GM23338 (cell line): Measurements from ENCODE around the gene NPAP1. TPM values are rescaled to one million over a fixed set of nuclear protein-coding genes. Genes with fewer than 3 reads are reported as not detected.
"Not testable (repeated sequence)": the region's sequence is repeated elsewhere in the genome, so short reads cannot be mapped to it uniquely, and the experiment has no call there.

ENCODE experiments used
- ATAC-seq: fragments of 200-7000 bp; cut with Tn5 transposase; 3 replicates; pipeline ENCODE4 v1.9.1; 2020
- DNase-seq: peaks from one replicate; pipeline ENCODE4 v3.0.0-alpha.2; 2015; ENCODE audit warnings: low spot score
- H2AFZ ChIP-seq: fragments of 200-600 bp; sonication (generic); 2 replicates; pipeline ENCODE4 v1.8.0; 2016; ENCODE audit warnings: antibody characterized with exemption, mild to moderate bottlenecking, moderate library complexity
- H3F3A ChIP-seq: fragments of 200-600 bp; sonication (generic); replicated peaks from 2 replicates; pipeline ENCODE4 v1.8.0; 2017; ENCODE audit warnings: antibody characterized with exemption, mixed run types, low read depth
- H3K27ac ChIP-seq: fragments of 200-600 bp; sonication (generic); 2 replicates; pipeline ENCODE4 v1.6.1; 2016; ENCODE audit warnings: low read depth
- H3K27me3 ChIP-seq: fragments of 200-600 bp; sonication (generic); 2 replicates; pipeline ENCODE4 v1.8.0; 2016; ENCODE audit warnings: mild to moderate bottlenecking, mixed run types, moderate library complexity; ENCODE audit not compliant: insufficient read depth
- H3K36me3 ChIP-seq: fragments of 200-600 bp; sonication (generic); 2 replicates; pipeline ENCODE4 v1.8.0; 2016; ENCODE audit warnings: mild to moderate bottlenecking; ENCODE audit not compliant: insufficient read depth
- H3K4me1 ChIP-seq: fragments of 200-600 bp; sonication (generic); 2 replicates; pipeline ENCODE4 v1.8.0; 2016; ENCODE audit warnings: mild to moderate bottlenecking, moderate library complexity; ENCODE audit not compliant: insufficient read depth
- H3K4me2 ChIP-seq: fragments of 200-600 bp; sonication (generic); 2 replicates; pipeline ENCODE4 v1.7.1; 2017; ENCODE audit warnings: mixed run types
- H3K4me3 ChIP-seq: fragments of 200-600 bp; sonication (generic); 2 replicates; pipeline ENCODE4 v1.6.1; 2016; ENCODE audit warnings: mixed run types
- H3K79me2 ChIP-seq: fragments of 200-600 bp; sonication (generic); replicated peaks from 2 replicates; pipeline ENCODE4 v1.8.0; 2017; ENCODE audit warnings: mild to moderate bottlenecking; ENCODE audit not compliant: insufficient read depth
- H3K9me2 ChIP-seq: fragments of 200-600 bp; sonication (generic); 2 replicates; pipeline ENCODE4 v1.8.0; 2017; ENCODE audit not compliant: insufficient read depth
- H4K20me1 ChIP-seq: fragments of 200-600 bp; sonication (generic); replicated peaks from 2 replicates; pipeline ENCODE4 v1.8.0; 2017; ENCODE audit warnings: mild to moderate bottlenecking; ENCODE audit not compliant: insufficient read depth
- H3K27ac Mint-ChIP-seq: 2 replicates; pipeline ENCODE4 v1.8.0; 2020; ENCODE audit warnings: inconsistent platforms, mild to moderate bottlenecking, moderate library complexity, mixed read lengths
- H3K27me3 Mint-ChIP-seq: 3 replicates; pipeline ENCODE4 v1.8.0; 2022; ENCODE audit warnings: low read depth, mild to moderate bottlenecking, moderate library complexity, mixed read lengths, inconsistent platforms; ENCODE audit not compliant: insufficient read depth, poor library complexity
- H3K36me3 Mint-ChIP-seq: 3 replicates; pipeline ENCODE4 v1.8.0; 2021; ENCODE audit warnings: low read depth, mild to moderate bottlenecking, inconsistent platforms, moderate library complexity, mixed read lengths
- H3K4me1 Mint-ChIP-seq: 3 replicates; pipeline ENCODE4 v1.8.0; 2020; ENCODE audit warnings: mild to moderate bottlenecking, inconsistent platforms, mixed read lengths
- H3K4me3 Mint-ChIP-seq: 3 replicates; pipeline ENCODE4 v1.8.0; 2021; ENCODE audit warnings: moderate library complexity, mild to moderate bottlenecking, inconsistent platforms, mixed read lengths
- H3K9me3 Mint-ChIP-seq: 3 replicates; pipeline ENCODE4 v1.8.0; 2020; ENCODE audit warnings: moderate library complexity, mild to moderate bottlenecking, inconsistent platforms, mixed read lengths
- CREB1 ChIP-seq: fragments of 250-450 bp; sonication (Bioruptor Pico); IDR thresholded peaks from 2 replicates; pipeline ENCODE4 v1.5.0; 2020; ENCODE audit warnings: low read depth, mild to moderate bottlenecking, moderate library complexity
- CTCF ChIP-seq, 2 experiments: fragments of 200-600 bp in 1 of 2; sonication (generic) in 1 of 2; conservative IDR thresholded peaks; 2 replicates each; pipeline versions ENCODE4 v1.5.1 to v1.6.1; 2016 to 2017; ENCODE audit warnings: antibody characterized with exemption in 2 of 2, low read depth in 2 of 2, mild to moderate bottlenecking in 2 of 2, moderate library complexity in 1 of 2
- EZH2 ChIP-seq: fragments of 200-600 bp; sonication (generic); IDR thresholded peaks from one replicate; pipeline ENCODE4 v1.8.0; 2017; ENCODE audit warnings: antibody characterized with exemption, mild to moderate bottlenecking, low read depth; ENCODE audit not compliant: unreplicated experiment
- EZH2phosphoT487 ChIP-seq: fragments of 200-600 bp; sonication (generic); IDR thresholded peaks from one replicate; pipeline ENCODE4 v1.8.1; 2018; ENCODE audit warnings: antibody characterized with exemption; ENCODE audit not compliant: unreplicated experiment
- NANOG ChIP-seq: IDR thresholded peaks from 2 replicates; pipeline ENCODE4 v1.6.1; 2016; ENCODE audit warnings: antibody characterized with exemption, borderline replicate concordance
- POLR2AphosphoS5 ChIP-seq: IDR thresholded peaks from 2 replicates; pipeline ENCODE4 v1.6.1; 2016; ENCODE audit warnings: antibody characterized with exemption, low read depth
- REST ChIP-seq: IDR thresholded peaks from one replicate; pipeline ENCODE4 v1.6.1; 2018; ENCODE audit warnings: antibody characterized with exemption; ENCODE audit not compliant: unreplicated experiment
- STAT1 ChIP-seq: IDR thresholded peaks from one replicate; pipeline ENCODE4 v1.6.1; 2016; ENCODE audit warnings: antibody characterized with exemption; ENCODE audit not compliant: unreplicated experiment
- ZNF114 ChIP-seq: fragments of 250-450 bp; sonication (Bioruptor Pico); IDR thresholded peaks from 2 replicates; pipeline ENCODE4 v1.5.0; 2020; ENCODE audit warnings: mild to moderate bottlenecking, moderate library complexity
- ZNF331 ChIP-seq: fragments of 250-450 bp; sonication (Bioruptor Pico); IDR thresholded peaks from 2 replicates; pipeline ENCODE4 v1.5.0; 2020; ENCODE audit warnings: low read depth, mild to moderate bottlenecking, moderate library complexity
- polyA plus RNA-seq: library from polyadenylated mRNA; unstranded; fragments of >200 nt; fragmentation: Nextera tagmentation; extraction: Ambion mirVana; gene quantifications from 2 replicates; pipeline ENCODE4 v1.2.1, GENCODE V29; 2016
- total RNA-seq: library from RNA; depleted of rRNA; stranded (reverse); fragments of >200 nt; shearing (Covaris generic); gene quantifications from 2 replicates; pipeline ENCODE4 v1.2.3, GENCODE V29; 2014

The NPAP1 gene
- total and polyA plus RNA-seq, 2 experiments from 2014 or later: 0.10 to 0.24 TPM

- peaks cover 4% of the 10 kb centered on the region; the same call in 1 of the 2 replicates for H3K9me2 ChIP-seq
- H3K27ac Mint-ChIP-seq: no peak overlapping the region
These were observed 42.5 kb upstream of the NPAP1 start for GRCh38 chr15:24633082-24633481.

GRCh38 chr15:24639412-24639811, 36.2 kb upstream of the NPAP1 start:
- H3K27ac Mint-ChIP-seq, ATAC-seq: not testable (repeated sequence)
- H3K9me3 Mint-ChIP-seq: peaks cover 88% of the 10 kb centered on the region

More at GRCh38 chr15:24633082-24633481, 42.5 kb upstream of the NPAP1 start:
- H4K20me1 ChIP-seq: no peaks in the 10 kb centered on the region
- H3K79me2 ChIP-seq: no peaks in the 10 kb centered on the region
- no peak overlapping the region for H3K4me3 ChIP-seq
- Mint-ChIP-seq H3K36me3 (peaks cover 33% of the 10 kb centered on the region), H3K9me3 (peaks cover 91% of the 10 kb centered on the region), H3K27me3 (no peaks in the 10 kb centered on the region), H3K4me3 (no peak overlapping the region), H3K4me1 (no peaks in the 10 kb centered on the region)
- no peaks in the 10 kb centered on the region for H3K27me3 ChIP-seq
- DNase-seq: peak; percentile 23
- no peak overlapping the region for H3K4me2 ChIP-seq
- ATAC-seq: no peak
- peaks cover 24% of the 10 kb centered on the region; the same call in 1 of the 2 replicates for H3K36me3 ChIP-seq
- no peak overlapping the region for H3K27ac ChIP-seq
- H2AFZ ChIP-seq: no peak overlapping the region
- no peaks in the 10 kb centered on the region for H3F3A ChIP-seq
- no peak for TF ChIP-seq CTCF (conservative IDR thresholded peaks at IDR 0.05; ENCODE audit: low read depth in 2 of 2)
- no peak for TF ChIP-seq ZNF114 (CRISPR knock-in tag)
- TF ChIP-seq POLR2AphosphoS5: no peak
- no peaks in the 10 kb centered on the region for H3K4me1 ChIP-seq

GRCh38 chr15:24645627-24646026, 29.9 kb upstream of the NPAP1 start:
- Histone ChIP-seq H3K36me3 (no peaks in the 10 kb centered on the region), H3K4me1 (no peaks in the 10 kb centered on the region), H3K27ac (no peak overlapping the region), H4K20me1 (no peaks in the 10 kb centered on the region), H3K4me2 (no peak overlapping the region), H3K9me2 (peaks cover 4% of the 10 kb centered on the region; the same call in 1 of the 2 replicates), H3K79me2 (no peaks in the 10 kb centered on the region), H2AFZ (no peak overlapping the region), H3K27me3 (no peaks in the 10 kb centered on the region), H3F3A (no peaks in the 10 kb centered on the region), H3K4me3 (no peak overlapping the region)
- peaks cover 10% of the 10 kb centered on the region for H3K36me3 Mint-ChIP-seq
- no peak overlapping the region for H3K4me3 Mint-ChIP-seq
- TF ChIP-seq NANOG: no peak
- no peak for TF ChIP-seq EZH2
- TF ChIP-seq STAT1: no peak
- TF ChIP-seq CREB1 (CRISPR knock-in tag): no peak
- TF ChIP-seq ZNF331 (CRISPR knock-in tag): no peak
- TF ChIP-seq CTCF (conservative IDR thresholded peaks at IDR 0.05; ENCODE audit: low read depth in 2 of 2): no peak
- TF ChIP-seq REST: no peak
- no peak for TF ChIP-seq EZH2phosphoT487
- no peak overlapping the region for H3K27ac Mint-ChIP-seq
- ATAC-seq (no peak), DNase-seq (no peak)
- H3K9me3 Mint-ChIP-seq: peaks cover 64% of the 10 kb centered on the region
- H3K4me1 Mint-ChIP-seq: no peaks in the 10 kb centered on the region; the same call in 2 of the 3 replicates
- peaks cover 7% of the 10 kb centered on the region for H3K27me3 Mint-ChIP-seq

More at GRCh38 chr15:24639412-24639811, 36.2 kb upstream of the NPAP1 start:
- not testable (repeated sequence) for H3K79me2 ChIP-seq, H3K27ac ChIP-seq, H3F3A ChIP-seq, H3K4me1 ChIP-seq, H2AFZ ChIP-seq, DNase-seq, H3K4me3 ChIP-seq, H4K20me1 ChIP-seq, H3K4me1 Mint-ChIP-seq, H3K36me3 ChIP-seq, H3K9me2 ChIP-seq, H3K4me3 Mint-ChIP-seq, H3K4me2 ChIP-seq, H3K27me3 ChIP-seq
- H3K27me3 Mint-ChIP-seq: peaks cover 11% of the 10 kb centered on the region
- peaks cover 36% of the 10 kb centered on the region for H3K36me3 Mint-ChIP-seq
